ENCODE measurements around the gene CDKN2D. TPM values are rescaled to one million over a fixed set of nuclear protein-coding genes. Genes with fewer than 3 reads are reported as not detected.
"Not testable (repeated sequence)": the region's sequence is repeated elsewhere in the genome, so short reads cannot be mapped to it uniquely, and the experiment has no call there.

CDKN2D gene
- total and polyA plus RNA-seq, 10 of the 15 experiments (the other 5 are each of a cell fraction or from before 2014, with no cell fraction given) = 0.53 to 17.2 (median 6.7) TPM

DNA sequence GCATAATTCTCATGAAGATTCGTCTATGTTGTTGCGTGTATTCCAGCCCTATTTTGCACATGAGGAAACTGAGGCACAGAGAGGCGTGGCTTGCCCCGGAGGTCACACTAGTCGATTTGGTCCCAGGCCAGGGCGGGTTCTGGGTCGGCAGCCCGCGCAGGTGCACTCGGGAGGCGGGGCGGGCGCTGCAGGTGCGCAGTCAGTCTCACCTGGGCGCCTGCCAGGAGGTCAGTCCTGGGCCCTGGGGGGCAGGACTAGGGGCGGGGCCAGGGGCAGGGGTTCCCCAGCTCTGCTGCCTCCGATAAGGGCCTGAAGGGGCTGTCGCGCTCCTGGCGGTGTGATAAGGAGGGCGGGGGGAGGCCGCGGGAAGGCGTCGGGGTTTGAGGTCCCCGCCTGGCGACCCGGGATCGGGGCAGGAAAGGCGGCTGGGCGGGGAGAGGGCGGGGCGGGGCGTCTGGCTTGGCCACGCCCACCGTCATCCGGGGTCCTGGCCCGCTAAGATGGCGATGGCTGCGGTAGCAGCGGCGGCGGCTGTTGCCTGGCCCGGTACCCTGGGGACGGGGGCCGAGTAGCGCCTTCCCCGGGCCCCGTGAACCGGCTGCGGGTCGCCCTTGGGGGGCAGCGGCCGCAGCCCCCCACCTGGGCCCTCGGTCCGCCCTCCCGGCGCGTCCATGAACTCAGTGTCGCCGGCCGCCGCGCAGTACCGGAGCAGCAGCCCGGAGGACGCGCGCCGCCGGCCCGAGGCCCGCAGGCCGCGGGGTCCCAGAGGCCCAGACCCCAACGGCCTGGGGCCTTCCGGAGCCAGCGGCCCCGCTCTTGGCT is 25.1 kb downstream of the CDKN2D start, which contains the start of gene ATG4D (continued):
- TF ChIP-seq, protein P1, sequence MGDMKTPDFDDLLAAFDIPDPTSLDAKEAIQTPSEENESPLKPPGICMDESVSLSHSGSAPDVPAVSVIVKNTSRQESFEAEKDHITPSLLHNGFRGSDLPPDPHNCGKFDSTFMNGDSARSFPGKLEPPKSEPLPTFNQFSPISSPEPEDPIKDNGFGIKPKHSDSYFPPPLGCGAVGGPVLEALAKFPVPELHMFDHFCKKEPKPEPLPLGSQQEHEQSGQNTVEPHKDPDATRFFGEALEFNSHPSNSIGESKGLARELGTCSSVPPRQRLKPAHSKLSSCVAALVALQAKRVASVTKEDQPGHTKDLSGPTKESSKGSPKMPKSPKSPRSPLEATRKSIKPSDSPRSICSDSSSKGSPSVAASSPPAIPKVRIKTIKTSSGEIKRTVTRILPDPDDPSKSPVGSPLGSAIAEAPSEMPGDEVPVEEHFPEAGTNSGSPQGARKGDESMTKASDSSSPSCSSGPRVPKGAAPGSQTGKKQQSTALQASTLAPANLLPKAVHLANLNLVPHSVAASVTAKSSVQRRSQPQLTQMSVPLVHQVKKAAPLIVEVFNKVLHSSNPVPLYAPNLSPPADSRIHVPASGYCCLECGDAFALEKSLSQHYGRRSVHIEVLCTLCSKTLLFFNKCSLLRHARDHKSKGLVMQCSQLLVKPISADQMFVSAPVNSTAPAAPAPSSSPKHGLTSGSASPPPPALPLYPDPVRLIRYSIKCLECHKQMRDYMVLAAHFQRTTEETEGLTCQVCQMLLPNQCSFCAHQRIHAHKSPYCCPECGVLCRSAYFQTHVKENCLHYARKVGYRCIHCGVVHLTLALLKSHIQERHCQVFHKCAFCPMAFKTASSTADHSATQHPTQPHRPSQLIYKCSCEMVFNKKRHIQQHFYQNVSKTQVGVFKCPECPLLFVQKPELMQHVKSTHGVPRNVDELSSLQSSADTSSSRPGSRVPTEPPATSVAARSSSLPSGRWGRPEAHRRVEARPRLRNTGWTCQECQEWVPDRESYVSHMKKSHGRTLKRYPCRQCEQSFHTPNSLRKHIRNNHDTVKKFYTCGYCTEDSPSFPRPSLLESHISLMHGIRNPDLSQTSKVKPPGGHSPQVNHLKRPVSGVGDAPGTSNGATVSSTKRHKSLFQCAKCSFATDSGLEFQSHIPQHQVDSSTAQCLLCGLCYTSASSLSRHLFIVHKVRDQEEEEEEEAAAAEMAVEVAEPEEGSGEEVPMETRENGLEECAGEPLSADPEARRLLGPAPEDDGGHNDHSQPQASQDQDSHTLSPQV (IDR thresholded peaks at IDR 0.05) = no peak
- peak; percentile 67; the same call in 1 of the 2 replicates for TF ChIP-seq SMARCA5 (IDR thresholded peaks at IDR 0.05)
- TF ChIP-seq TARDBP (IDR thresholded peaks at IDR 0.05; ENCODE audit: borderline replicate concordance) = no peak
- TF ChIP-seq CREB1 (IDR thresholded peaks at IDR 0.05; ENCODE audit: low read depth) = 0 out of 2 replicates have a peak, but pooled peaks have one; percentile 28

DNA sequence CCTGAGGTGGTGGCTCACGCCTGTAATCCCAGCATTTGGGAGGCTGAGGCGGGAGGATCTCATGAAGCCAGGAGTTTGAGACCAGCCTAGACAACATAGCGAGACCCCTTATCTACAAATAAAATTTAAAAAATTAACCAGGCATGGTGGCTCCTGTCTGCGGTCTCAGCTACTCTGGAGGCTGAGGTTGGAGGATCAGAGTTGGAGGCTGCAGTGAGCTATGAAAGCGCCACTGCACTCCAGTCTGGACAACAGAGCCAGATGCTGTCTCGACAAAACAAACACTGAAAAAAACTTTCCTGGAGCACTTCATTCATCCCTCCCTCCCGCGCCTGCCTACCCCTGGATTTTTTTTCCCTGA is 25.7 kb downstream of the CDKN2D start:
- H3K9me3 ChIP-seq (replicated peaks; ENCODE audit: control insufficient read depth, insufficient read depth, low read length) = no peaks in the 10 kb centered on the region
- no peak overlapping the region for H2AFZ ChIP-seq (ENCODE audit: control insufficient read depth, low read depth, low read length)
- in situ Hi-C loops (cut with MboI) = no loop called here
- ChIA-PET RAD21 (ENCODE audit: unreplicated experiment) (interaction anchor here (0.7 to 3.1 kb wide), 7 partner anchors 10 to 128 kb away, joined by 3 to 16 read pairs (median 4); partner anchors contain the start of gene CDKN2D), POLR2A (interaction anchor here (0.7 to 2.5 kb wide), 6 partner anchors 9 to 157 kb away, joined by 3 to 6 read pairs (median 4); no protein-coding TSS in a partner anchor), SMC1A (ENCODE audit: uncharacterized antibody, unreplicated experiment) (interaction anchor here (0.8 to 1.7 kb wide), 5 partner anchors 24 to 157 kb away, joined by 3 to 7 read pairs (median 4); no protein-coding TSS in a partner anchor), CTCF (interaction anchor here (0.8 to 3.4 kb wide), 9 partner anchors 26 to 174 kb away, joined by 3 to 35 read pairs (median 7); partner anchors contain the start of genes CDC37, CDKN2D, DNM2 and QTRT1)
- H3K36me3 ChIP-seq (ENCODE audit: control insufficient read depth in 2 of 2, insufficient read depth in 2 of 2, low read length in 1 of 2) = peaks cover 0 to 1% of the 10 kb centered on the region in 2 experiments; a peak in 2 of 4 replicates
- H3K4me1 ChIP-seq (ENCODE audit: control insufficient read depth, insufficient read depth, low read length) = peaks cover 11% of the 10 kb centered on the region
- H3K4me3 ChIP-seq = peak overlapping the region; percentile 93; the same call in 1 of the 2 replicates
- WGBS (ENCODE audit: insufficient coverage, insufficient replicate concordance, low lambda C conversion rate, missing lambda C conversion rate) = 66% methylated on average over 8 of the region's 8 CpGs
- H3K27ac ChIP-seq (ENCODE audit: control insufficient read depth, insufficient read depth) = no peak overlapping the region
- DNase-seq (ENCODE audit: low read depth, low spot score) = no peak
- TF ChIP-seq SMARCA5 (IDR thresholded peaks at IDR 0.05) (0 out of 2 replicates have a peak, but pooled peaks have one; percentile 33), CREB1 (IDR thresholded peaks at IDR 0.05; ENCODE audit: low read depth) (no peak)
- no peak overlapping the region for H3K9ac ChIP-seq (ENCODE audit: control insufficient read depth, insufficient read depth, low read length)
- H4K20me1 ChIP-seq (ENCODE audit: control insufficient read depth, insufficient read depth) = no peaks in the 10 kb centered on the region
- no peak for ATAC-seq
- peak overlapping the region; percentile 93 for H3K4me2 ChIP-seq (ENCODE audit: control insufficient read depth, insufficient read depth)
- peaks cover 0 to 4% of the 10 kb centered on the region in 2 experiments; a peak in 1 of 4 replicates for H3K27me3 ChIP-seq (replicated peaks in 1 of 2; ENCODE audit: control insufficient read depth in 2 of 2, insufficient read depth in 2 of 2, low read length in 1 of 2)
- peak; percentile 27 for FAIRE-seq
- intact Hi-C loops (cut with micrococcal nuclease; ENCODE audit: unreplicated experiment) = loop anchor here (1.0 kb wide), 1 partner anchor 23 kb away; the partner anchor contains the start of gene KRI1
- H3K79me2 ChIP-seq (ENCODE audit: control insufficient read depth, insufficient read depth, low read length) = peaks cover 11% of the 10 kb centered on the region
- no TSS peak for BruUV-seq (replicated peaks)

DNA sequence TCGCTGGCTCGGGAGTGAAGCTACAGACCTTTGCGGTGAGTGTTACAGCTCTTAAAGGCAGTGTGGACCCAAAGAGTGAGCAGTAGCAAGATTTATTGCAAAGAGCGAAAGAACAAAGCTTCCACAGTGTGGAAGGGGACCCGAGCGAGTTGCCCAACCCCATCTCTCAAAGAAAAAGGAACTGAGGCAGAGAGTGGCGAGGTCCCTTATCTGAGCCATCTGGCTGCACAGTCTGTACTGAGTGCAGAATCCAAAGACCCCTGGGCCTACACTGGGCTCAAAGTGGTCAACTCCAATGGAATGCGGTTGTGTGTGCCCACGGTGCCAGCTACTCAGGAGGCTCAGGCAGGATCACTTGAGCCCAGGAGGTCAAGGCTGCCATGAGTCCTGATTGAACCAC is 29.8 kb downstream of the CDKN2D start:
- H3K4me2 ChIP-seq (ENCODE audit: control insufficient read depth, insufficient read depth); H3K36me3 ChIP-seq (ENCODE audit: control insufficient read depth in 2 of 2, insufficient read depth in 2 of 2, low read length in 1 of 2); H3K9ac ChIP-seq (ENCODE audit: control insufficient read depth, insufficient read depth, low read length); H3K27me3 ChIP-seq (replicated peaks in 1 of 2; ENCODE audit: control insufficient read depth in 2 of 2, insufficient read depth in 2 of 2, low read length in 1 of 2); H3K79me2 ChIP-seq (ENCODE audit: control insufficient read depth, insufficient read depth, low read length); H4K20me1 ChIP-seq (ENCODE audit: control insufficient read depth, insufficient read depth); H3K27ac ChIP-seq (ENCODE audit: control insufficient read depth, insufficient read depth); H3K4me1 ChIP-seq (ENCODE audit: control insufficient read depth, insufficient read depth, low read length); H2AFZ ChIP-seq (ENCODE audit: control insufficient read depth, low read depth, low read length); intact Hi-C loops (cut with micrococcal nuclease; ENCODE audit: unreplicated experiment); POLR2A ChIA-PET; RAD21 ChIA-PET (ENCODE audit: unreplicated experiment); H3K9me3 ChIP-seq (replicated peaks; ENCODE audit: control insufficient read depth, insufficient read depth, low read length); in situ Hi-C loops (cut with MboI); DNase-seq (ENCODE audit: low read depth, low spot score); H3K4me3 ChIP-seq; SMC1A ChIA-PET (ENCODE audit: uncharacterized antibody, unreplicated experiment); ATAC-seq; BruUV-seq (replicated peaks); FAIRE-seq: not testable (repeated sequence)
- CTCF ChIA-PET = interaction anchor here (0.6 to 1.7 kb wide), 2 partner anchors 11 to 162 kb away, joined by 3 read pairs; partner anchors contain the start of gene QTRT1
- WGBS (ENCODE audit: insufficient coverage, insufficient replicate concordance, low lambda C conversion rate, missing lambda C conversion rate) = 19% methylated on average over 9 of the region's 9 CpGs

Measured in GM12878 (cell line).